Measurements from ENCODE around the gene TALDO1.

The TALDO1 gene

DNA sequence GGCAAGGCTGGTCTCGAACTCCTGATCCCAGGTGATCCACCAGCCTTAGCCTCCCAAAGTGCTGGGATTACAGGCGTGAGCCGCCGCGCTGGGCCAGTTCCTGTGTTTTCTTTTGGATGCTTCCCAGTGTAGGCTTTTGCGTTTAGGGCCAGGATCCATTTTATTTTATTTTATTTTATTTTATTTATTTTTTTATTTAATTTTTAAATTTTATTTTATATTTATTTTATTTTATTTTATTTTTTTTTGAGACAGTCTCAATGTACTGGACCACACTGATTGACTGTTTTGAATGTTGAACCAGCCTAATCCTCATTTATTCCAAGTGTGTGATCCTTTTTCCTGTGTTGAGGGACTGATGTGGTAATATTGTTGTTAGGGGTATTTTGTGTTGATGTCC is 32.8 kb upstream of the TALDO1 start:
- no peak for TF ChIP-seq FOXP2 (optimal IDR thresholded peaks at IDR 0.05; ENCODE audit: borderline replicate concordance, extremely low read depth, extremely low read length, insufficient read depth)
- TF ChIP-seq, protein P1, sequence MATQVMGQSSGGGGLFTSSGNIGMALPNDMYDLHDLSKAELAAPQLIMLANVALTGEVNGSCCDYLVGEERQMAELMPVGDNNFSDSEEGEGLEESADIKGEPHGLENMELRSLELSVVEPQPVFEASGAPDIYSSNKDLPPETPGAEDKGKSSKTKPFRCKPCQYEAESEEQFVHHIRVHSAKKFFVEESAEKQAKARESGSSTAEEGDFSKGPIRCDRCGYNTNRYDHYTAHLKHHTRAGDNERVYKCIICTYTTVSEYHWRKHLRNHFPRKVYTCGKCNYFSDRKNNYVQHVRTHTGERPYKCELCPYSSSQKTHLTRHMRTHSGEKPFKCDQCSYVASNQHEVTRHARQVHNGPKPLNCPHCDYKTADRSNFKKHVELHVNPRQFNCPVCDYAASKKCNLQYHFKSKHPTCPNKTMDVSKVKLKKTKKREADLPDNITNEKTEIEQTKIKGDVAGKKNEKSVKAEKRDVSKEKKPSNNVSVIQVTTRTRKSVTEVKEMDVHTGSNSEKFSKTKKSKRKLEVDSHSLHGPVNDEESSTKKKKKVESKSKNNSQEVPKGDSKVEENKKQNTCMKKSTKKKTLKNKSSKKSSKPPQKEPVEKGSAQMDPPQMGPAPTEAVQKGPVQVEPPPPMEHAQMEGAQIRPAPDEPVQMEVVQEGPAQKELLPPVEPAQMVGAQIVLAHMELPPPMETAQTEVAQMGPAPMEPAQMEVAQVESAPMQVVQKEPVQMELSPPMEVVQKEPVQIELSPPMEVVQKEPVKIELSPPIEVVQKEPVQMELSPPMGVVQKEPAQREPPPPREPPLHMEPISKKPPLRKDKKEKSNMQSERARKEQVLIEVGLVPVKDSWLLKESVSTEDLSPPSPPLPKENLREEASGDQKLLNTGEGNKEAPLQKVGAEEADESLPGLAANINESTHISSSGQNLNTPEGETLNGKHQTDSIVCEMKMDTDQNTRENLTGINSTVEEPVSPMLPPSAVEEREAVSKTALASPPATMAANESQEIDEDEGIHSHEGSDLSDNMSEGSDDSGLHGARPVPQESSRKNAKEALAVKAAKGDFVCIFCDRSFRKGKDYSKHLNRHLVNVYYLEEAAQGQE (IDR thresholded peaks at IDR 0.05; ENCODE audit: insufficient read depth in 1 of 2, low read depth in 2 of 2, low read length in 2 of 2): no peak
- TF ChIP-seq SIN3A (IDR thresholded peaks at IDR 0.05; ENCODE audit: borderline replicate concordance, insufficient read depth, low read length): no peak
- no peak for TF ChIP-seq POLR2AphosphoS5 (IDR thresholded peaks at IDR 0.05; ENCODE audit: low read depth, low read length)
- TF ChIP-seq TAF1 (IDR thresholded peaks at IDR 0.05; ENCODE audit: borderline replicate concordance, insufficient read depth, low read length): no peak

DNA sequence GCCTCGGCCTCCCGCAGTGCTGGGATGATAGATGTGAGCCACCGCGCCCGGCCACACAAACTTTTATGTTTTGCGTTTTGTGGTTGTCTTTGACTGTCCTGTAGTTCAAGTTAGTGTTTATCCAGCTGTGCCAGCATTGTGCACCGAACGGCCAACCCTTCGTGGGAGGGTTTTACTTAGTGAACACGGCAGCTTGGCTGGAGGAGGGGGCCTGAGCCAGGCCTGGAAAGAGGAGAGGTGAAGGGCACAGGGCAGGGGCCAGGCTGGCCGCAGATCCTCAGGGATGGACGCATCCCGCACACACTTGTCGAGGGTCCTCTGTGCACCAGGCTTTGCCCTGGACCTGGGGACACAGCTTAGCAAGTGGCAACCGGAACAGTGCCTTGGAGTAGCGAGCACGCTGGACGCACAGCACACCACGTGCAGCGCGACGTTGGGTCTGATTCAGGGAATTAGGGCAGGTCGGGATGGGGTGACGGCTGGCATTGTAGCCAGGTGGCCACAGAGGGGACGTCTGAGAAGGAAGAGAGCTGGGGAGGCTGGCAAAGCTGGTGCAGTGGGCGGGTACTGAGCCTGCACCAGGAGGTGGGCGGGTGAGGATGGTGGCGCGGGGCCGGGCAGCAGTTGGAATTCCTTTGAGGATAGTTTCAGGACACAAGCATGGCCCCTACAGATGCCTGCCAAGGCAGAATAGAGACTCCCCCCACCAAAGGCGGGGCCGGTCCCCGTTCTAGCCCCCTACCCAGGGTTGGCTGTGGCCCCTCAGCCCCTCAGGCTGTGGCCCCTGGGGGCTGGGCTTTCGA is 27.8 kb upstream of the TALDO1 start:
- TF ChIP-seq POLR2AphosphoS5 (IDR thresholded peaks at IDR 0.05; ENCODE audit: low read depth, low read length): no peak

DNA sequence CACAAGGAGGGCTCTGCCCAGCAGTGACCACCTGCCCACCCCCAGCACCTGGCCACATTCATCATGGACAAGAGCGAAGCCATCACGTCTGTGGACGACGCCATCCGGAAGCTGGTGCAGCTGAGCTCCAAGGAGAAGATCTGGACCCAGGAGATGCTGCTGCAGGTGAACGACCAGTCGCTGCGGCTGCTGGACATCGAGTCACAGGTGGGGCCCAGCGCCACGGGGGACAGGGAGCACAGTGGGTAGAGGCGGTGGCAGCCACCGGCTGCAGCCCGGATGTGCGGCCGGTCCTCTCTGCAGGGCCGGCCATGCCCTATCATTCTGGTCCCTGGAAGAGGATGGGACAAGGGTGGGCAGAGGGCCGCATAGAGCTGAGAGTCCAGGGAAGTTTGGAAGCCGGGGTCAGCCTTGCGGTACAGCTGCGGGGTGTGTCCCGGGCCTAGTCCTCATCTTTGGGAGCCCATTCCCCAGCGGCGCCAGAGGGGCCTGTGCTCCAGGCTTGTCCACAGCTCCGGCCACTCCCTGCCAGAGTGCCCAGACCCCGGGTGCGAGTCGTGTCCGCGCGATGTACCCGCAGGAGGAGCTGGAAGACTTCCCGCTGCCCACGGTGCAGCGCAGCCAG is 27.1 kb upstream of the TALDO1 start:
- no peak for TF ChIP-seq FOXP2 (optimal IDR thresholded peaks at IDR 0.05; ENCODE audit: borderline replicate concordance, extremely low read depth, extremely low read length, insufficient read depth)
- TF ChIP-seq TAF1 (IDR thresholded peaks at IDR 0.05; ENCODE audit: borderline replicate concordance, insufficient read depth, low read length): no peak
- TF ChIP-seq POLR2AphosphoS5 (IDR thresholded peaks at IDR 0.05; ENCODE audit: low read depth, low read length): no peak
- TF ChIP-seq, protein P1 (IDR thresholded peaks at IDR 0.05; ENCODE audit: insufficient read depth in 1 of 2, low read depth in 2 of 2, low read length in 2 of 2): no peak
- TF ChIP-seq SIN3A (IDR thresholded peaks at IDR 0.05; ENCODE audit: borderline replicate concordance, insufficient read depth, low read length): no peak

DNA sequence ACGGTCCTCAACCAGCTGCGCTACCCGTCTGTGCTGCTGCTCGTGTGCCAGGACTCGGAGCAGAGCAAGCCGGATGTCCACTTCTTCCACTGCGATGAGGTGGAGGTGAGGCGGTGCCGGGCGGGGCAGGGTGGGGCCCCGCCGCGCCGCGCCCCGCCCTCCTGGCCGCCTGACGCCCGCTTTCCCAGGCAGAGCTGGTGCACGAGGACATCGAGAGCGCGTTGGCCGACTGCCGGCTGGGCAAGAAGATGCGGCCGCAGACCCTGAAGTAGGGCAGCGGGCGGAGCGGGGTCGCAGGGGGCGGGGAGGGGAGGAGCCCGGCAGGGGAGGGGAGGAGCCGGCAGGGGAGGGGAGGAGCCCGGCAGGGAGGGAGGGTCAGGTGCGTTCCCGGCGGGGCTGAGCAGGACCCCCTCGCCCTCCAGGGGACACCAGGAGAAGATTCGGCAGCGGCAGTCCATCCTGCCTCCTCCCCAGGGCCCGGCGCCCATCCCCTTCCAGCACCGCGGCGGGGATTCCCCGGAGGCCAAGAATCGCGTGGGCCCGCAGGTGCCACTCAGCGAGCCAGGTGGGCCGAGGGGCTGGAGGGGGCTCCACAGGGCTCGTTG is 26.5 kb upstream of the TALDO1 start:
- TF ChIP-seq SIN3A (IDR thresholded peaks at IDR 0.05; ENCODE audit: borderline replicate concordance, insufficient read depth, low read length) (no peak), FOXP2 (optimal IDR thresholded peaks at IDR 0.05; ENCODE audit: borderline replicate concordance, extremely low read depth, extremely low read length, insufficient read depth) (no peak), POLR2AphosphoS5 (IDR thresholded peaks at IDR 0.05; ENCODE audit: low read depth, low read length) (no peak), TAF1 (IDR thresholded peaks at IDR 0.05; ENCODE audit: borderline replicate concordance, insufficient read depth, low read length) (no peak)
- TF ChIP-seq, protein P1 (IDR thresholded peaks at IDR 0.05; ENCODE audit: insufficient read depth in 1 of 2, low read depth in 2 of 2, low read length in 2 of 2): no peak

DNA sequence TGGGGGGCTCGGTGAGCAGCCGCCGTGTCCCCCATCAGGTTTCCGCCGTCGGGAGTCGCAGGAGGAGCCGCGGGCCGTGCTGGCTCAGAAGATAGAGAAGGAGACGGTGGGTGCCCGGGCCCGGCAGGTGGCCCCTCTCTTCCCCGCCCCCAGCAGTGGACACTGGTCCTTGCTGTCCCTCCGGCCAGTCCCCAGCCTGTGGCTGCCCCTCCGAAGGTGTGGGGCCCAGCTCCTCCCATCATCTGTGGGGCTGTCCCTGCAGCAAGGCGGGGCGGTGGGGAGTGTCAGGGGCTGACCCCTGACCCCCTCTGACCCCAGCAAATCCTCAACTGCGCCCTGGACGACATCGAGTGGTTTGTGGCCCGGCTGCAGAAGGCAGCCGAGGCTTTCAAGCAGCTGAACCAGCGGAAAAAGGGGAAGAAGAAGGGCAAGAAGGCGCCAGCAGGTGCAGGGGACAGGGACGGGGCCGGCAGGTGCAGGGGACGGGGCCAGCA is 26.0 kb upstream of the TALDO1 start:
- TF ChIP-seq SIN3A (IDR thresholded peaks at IDR 0.05; ENCODE audit: borderline replicate concordance, insufficient read depth, low read length) (no peak), TAF1 (IDR thresholded peaks at IDR 0.05; ENCODE audit: borderline replicate concordance, insufficient read depth, low read length) (no peak)

Data from PFSK-1 (cell line).